ENCODE measurements around the gene CGN.

Gene CGN

DNA sequence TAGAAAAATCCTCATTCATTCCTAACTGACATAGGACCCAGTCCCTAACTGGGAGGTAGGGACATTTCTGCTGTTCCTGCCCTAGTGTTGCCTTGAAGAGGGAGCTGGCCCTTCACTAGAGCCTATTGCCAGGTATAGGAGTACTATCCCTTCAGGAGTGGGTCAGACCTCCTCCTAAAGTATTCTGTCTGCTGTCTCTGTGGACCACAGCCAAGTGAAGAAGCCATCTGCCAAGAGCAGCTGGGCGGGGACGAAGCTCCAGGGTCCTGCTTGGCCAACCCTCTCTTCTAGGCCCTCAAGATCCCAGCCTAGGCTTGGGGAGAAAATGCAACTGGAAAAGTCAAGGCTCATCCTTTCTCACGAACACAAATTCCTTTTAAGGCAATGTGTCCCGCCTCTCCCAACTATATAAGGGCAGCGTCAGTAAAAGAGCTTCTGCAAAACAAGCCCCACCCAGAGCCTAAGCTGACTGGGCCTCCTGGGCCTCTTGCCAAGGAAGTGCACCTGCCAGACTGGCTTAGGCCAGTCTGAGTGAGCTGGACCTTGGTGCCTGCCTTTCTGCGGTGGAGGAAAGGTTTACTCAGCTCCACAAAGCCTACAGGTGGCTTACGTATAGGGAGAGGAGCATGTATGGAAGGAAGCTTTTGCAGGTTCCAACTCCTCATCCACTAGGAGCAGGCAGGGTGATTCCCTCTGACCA is 28.3 kb downstream of the CGN start (continued):
- TF ChIP-seq, protein P1, sequence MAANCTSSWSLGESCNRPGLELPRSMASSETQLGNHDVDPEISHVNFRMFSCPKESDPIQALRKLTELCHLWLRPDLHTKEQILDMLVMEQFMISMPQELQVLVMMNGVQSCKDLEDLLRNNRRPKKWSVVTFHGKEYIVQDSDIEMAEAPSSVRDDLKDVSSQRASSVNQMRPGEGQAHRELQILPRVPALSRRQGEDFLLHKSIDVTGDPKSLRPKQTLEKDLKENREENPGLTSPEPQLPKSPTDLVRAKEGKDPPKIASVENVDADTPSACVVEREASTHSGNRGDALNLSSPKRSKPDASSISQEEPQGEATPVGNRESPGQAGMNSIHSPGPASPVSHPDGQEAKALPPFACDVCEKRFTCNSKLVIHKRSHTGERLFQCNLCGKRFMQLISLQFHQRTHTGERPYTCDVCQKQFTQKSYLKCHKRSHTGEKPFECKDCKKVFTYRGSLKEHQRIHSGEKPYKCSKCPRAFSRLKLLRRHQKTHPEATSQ (tag by site-specific recombination; IDR thresholded peaks at IDR 0.05), result no peak
- TF ChIP-seq ZNF324 (tag by site-specific recombination; IDR thresholded peaks at IDR 0.05) (peak; percentile 40; the same call in 1 of the 2 replicates), OSR2 (tag by site-specific recombination; IDR thresholded peaks at IDR 0.05) (peak; percentile 61), ZNF654 (tag by site-specific recombination; IDR thresholded peaks at IDR 0.05; ENCODE audit: low read depth) (no peak), SCRT1 (tag by site-specific recombination; IDR thresholded peaks at IDR 0.05; ENCODE audit: borderline replicate concordance) (peak; percentile 81), ZXDB (tag by site-specific recombination; IDR thresholded peaks at IDR 0.05) (no peak), KLF9 (tag by site-specific recombination; IDR thresholded peaks at IDR 0.05; ENCODE audit: low read depth) (0 out of 2 replicates have a peak, but pooled peaks have one; percentile 14), ZNF19 (tag by site-specific recombination; IDR thresholded peaks at IDR 0.05; ENCODE audit: low read depth) (no peak), BCL11B (tag by site-specific recombination; IDR thresholded peaks at IDR 0.05; ENCODE audit: low read depth) (no peak), ZNF791 (tag by site-specific recombination; IDR thresholded peaks at IDR 0.05) (no peak), ZBTB21 (tag by site-specific recombination; IDR thresholded peaks at IDR 0.05) (no peak; the same call in 1 of the 2 replicates), ZNF596 (tag by site-specific recombination; IDR thresholded peaks at IDR 0.05) (no peak), ZNF514 (tag by site-specific recombination; IDR thresholded peaks at IDR 0.05) (no peak), YY1 (tag by site-specific recombination; IDR thresholded peaks at IDR 0.05) (no peak), SCRT2 (tag by site-specific recombination; IDR thresholded peaks at IDR 0.05) (peak; percentile 98), ZFP69B (tag by site-specific recombination; IDR thresholded peaks at IDR 0.05) (0 out of 2 replicates have a peak, but pooled peaks have one; percentile 13), ZSCAN23 (tag by site-specific recombination; IDR thresholded peaks at IDR 0.05) (no peak), ZFHX2 (tag by site-specific recombination; conservative IDR thresholded peaks at IDR 0.05) (no peak), MYNN (tag by site-specific recombination; IDR thresholded peaks at IDR 0.05; ENCODE audit: borderline replicate concordance) (no peak), ZNF157 (tag by site-specific recombination; IDR thresholded peaks at IDR 0.05) (no peak), GLI2 (tag by site-specific recombination; IDR thresholded peaks at IDR 0.05; ENCODE audit: borderline replicate concordance, low read depth) (no peak), ZBTB48 (tag by site-specific recombination; IDR thresholded peaks at IDR 0.05) (peak; percentile 86), ZNF629 (tag by site-specific recombination; IDR thresholded peaks at IDR 0.05) (no peak; the same call in 1 of the 2 replicates), PRDM1 (tag by site-specific recombination; IDR thresholded peaks at IDR 0.05) (peak; percentile 60; the same call in 1 of the 2 replicates), ZNF175 (tag by site-specific recombination; IDR thresholded peaks at IDR 0.05) (no peak)
- TF ChIP-seq, protein P2, sequence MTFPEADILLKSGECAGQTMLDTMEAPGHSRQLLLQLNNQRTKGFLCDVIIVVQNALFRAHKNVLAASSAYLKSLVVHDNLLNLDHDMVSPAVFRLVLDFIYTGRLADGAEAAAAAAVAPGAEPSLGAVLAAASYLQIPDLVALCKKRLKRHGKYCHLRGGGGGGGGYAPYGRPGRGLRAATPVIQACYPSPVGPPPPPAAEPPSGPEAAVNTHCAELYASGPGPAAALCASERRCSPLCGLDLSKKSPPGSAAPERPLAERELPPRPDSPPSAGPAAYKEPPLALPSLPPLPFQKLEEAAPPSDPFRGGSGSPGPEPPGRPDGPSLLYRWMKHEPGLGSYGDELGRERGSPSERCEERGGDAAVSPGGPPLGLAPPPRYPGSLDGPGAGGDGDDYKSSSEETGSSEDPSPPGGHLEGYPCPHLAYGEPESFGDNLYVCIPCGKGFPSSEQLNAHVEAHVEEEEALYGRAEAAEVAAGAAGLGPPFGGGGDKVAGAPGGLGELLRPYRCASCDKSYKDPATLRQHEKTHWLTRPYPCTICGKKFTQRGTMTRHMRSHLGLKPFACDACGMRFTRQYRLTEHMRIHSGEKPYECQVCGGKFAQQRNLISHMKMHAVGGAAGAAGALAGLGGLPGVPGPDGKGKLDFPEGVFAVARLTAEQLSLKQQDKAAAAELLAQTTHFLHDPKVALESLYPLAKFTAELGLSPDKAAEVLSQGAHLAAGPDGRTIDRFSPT (tag by site-specific recombination; IDR thresholded peaks at IDR 0.05), result peak; percentile 52; the same call in 1 of the 2 replicates
- TF ChIP-seq, protein P3, sequence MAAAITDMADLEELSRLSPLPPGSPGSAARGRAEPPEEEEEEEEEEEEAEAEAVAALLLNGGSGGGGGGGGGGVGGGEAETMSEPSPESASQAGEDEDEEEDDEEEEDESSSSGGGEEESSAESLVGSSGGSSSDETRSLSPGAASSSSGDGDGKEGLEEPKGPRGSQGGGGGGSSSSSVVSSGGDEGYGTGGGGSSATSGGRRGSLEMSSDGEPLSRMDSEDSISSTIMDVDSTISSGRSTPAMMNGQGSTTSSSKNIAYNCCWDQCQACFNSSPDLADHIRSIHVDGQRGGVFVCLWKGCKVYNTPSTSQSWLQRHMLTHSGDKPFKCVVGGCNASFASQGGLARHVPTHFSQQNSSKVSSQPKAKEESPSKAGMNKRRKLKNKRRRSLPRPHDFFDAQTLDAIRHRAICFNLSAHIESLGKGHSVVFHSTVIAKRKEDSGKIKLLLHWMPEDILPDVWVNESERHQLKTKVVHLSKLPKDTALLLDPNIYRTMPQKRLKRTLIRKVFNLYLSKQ (tag by site-specific recombination; IDR thresholded peaks at IDR 0.05; ENCODE audit: borderline replicate concordance), result no peak
- TF ChIP-seq, protein P4, sequence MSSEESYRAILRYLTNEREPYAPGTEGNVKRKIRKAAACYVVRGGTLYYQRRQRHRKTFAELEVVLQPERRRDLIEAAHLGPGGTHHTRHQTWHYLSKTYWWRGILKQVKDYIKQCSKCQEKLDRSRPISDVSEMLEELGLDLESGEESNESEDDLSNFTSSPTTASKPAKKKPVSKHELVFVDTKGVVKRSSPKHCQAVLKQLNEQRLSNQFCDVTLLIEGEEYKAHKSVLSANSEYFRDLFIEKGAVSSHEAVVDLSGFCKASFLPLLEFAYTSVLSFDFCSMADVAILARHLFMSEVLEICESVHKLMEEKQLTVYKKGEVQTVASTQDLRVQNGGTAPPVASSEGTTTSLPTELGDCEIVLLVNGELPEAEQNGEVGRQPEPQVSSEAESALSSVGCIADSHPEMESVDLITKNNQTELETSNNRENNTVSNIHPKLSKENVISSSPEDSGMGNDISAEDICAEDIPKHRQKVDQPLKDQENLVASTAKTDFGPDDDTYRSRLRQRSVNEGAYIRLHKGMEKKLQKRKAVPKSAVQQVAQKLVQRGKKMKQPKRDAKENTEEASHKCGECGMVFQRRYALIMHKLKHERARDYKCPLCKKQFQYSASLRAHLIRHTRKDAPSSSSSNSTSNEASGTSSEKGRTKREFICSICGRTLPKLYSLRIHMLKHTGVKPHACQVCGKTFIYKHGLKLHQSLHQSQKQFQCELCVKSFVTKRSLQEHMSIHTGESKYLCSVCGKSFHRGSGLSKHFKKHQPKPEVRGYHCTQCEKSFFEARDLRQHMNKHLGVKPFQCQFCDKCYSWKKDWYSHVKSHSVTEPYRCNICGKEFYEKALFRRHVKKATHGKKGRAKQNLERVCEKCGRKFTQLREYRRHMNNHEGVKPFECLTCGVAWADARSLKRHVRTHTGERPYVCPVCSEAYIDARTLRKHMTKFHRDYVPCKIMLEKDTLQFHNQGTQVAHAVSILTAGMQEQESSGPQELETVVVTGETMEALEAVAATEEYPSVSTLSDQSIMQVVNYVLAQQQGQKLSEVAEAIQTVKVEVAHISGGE (tag by site-specific recombination; conservative IDR thresholded peaks at IDR 0.05; ENCODE audit: low read depth), result no peak
- TF ChIP-seq, protein P5, sequence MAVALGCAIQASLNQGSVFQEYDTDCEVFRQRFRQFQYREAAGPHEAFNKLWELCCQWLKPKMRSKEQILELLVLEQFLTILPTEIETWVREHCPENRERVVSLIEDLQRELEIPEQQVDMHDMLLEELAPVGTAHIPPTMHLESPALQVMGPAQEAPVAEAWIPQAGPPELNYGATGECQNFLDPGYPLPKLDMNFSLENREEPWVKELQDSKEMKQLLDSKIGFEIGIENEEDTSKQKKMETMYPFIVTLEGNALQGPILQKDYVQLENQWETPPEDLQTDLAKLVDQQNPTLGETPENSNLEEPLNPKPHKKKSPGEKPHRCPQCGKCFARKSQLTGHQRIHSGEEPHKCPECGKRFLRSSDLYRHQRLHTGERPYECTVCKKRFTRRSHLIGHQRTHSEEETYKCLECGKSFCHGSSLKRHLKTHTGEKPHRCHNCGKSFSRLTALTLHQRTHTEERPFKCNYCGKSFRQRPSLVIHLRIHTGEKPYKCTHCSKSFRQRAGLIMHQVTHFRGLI (tag by site-specific recombination; IDR thresholded peaks at IDR 0.05), result peak; percentile 50; the same call in 1 of the 2 replicates

All from HEK293 (cell line).